OCI-LY1 (cell line): Measurements from ENCODE around the gene GOSR1.
"Not testable (repeated sequence)": the region's sequence is repeated elsewhere in the genome, so short reads cannot be mapped to it uniquely, and the experiment has no call there.

ENCODE experiments used
- H2AFZ ChIP-seq: fragments of 200-600 bp; sonication (generic), shearing (Covaris generic); 2 replicates; pipeline ENCODE4 v1.6.0; 2014; ENCODE audit warnings: antibody characterized with exemption, mild to moderate bottlenecking, low read length
- H3F3A ChIP-seq: fragments of 200-600 bp; sonication (generic), shearing (Covaris generic); 2 replicates; pipeline ENCODE4 v1.6.0; 2014; ENCODE audit warnings: mild to moderate bottlenecking, antibody characterized with exemption, low read length, moderate library complexity; ENCODE audit not compliant: insufficient read depth
- H3K27ac ChIP-seq: fragments of 200-600 bp; sonication (generic); 2 replicates; pipeline ENCODE4 v1.5.1; 2014; ENCODE audit warnings: low read length, mixed run types, mild to moderate bottlenecking, low read depth; ENCODE audit not compliant: poor library complexity, severe bottlenecking
- H3K27me3 ChIP-seq: fragments of 200-600 bp; sonication (generic); 2 replicates; pipeline ENCODE4 v1.6.0; 2014; ENCODE audit warnings: antibody characterized with exemption, mild to moderate bottlenecking, low read length, moderate library complexity; ENCODE audit not compliant: insufficient read depth
- H3K36me3 ChIP-seq: fragments of 200-600 bp; sonication (generic); 2 replicates; pipeline ENCODE4 v1.6.1; 2014; ENCODE audit warnings: mild to moderate bottlenecking, antibody characterized with exemption, low read length, moderate library complexity, mixed read lengths; ENCODE audit not compliant: insufficient read depth
- H3K4me1 ChIP-seq: fragments of 200-600 bp; sonication (generic); 2 replicates; pipeline ENCODE4 v1.5.1; 2014; ENCODE audit warnings: mild to moderate bottlenecking, low read length, moderate library complexity; ENCODE audit not compliant: insufficient read depth, severe bottlenecking
- H3K4me2 ChIP-seq: fragments of 200-600 bp; sonication (generic), shearing (Covaris generic); 2 replicates; pipeline ENCODE4 v1.6.1; 2014; ENCODE audit warnings: low read length
- H3K4me3 ChIP-seq: fragments of 200-600 bp; sonication (generic); 2 replicates; pipeline ENCODE4 v1.5.1; 2014; ENCODE audit warnings: low read length, low read depth, mild to moderate bottlenecking, mixed read lengths; ENCODE audit not compliant: poor library complexity, severe bottlenecking
- H3K79me2 ChIP-seq: fragments of 200-600 bp; shearing (Covaris generic); 2 replicates; pipeline ENCODE4 v1.6.1; 2016; ENCODE audit warnings: mixed run types, low read length, mixed read lengths; ENCODE audit not compliant: insufficient read depth
- H3K9ac ChIP-seq: fragments of 200-600 bp; sonication (generic), shearing (Covaris generic); 2 replicates; pipeline ENCODE4 v1.6.1; 2014; ENCODE audit warnings: mild to moderate bottlenecking, low read length, mixed read lengths
- H3K9me2 ChIP-seq: fragments of 200-600 bp; sonication (generic), shearing (Covaris generic); 2 replicates; pipeline ENCODE4 v1.6.1; 2014; ENCODE audit warnings: low read depth, mild to moderate bottlenecking, low read length, mixed read lengths
- H3K9me3 ChIP-seq: fragments of 200-600 bp; shearing (Covaris generic); 2 replicates; pipeline ENCODE4 v1.6.1; 2014; ENCODE audit warnings: low read length, mixed read lengths
- H4K20me1 ChIP-seq: fragments of 200-600 bp; sonication (generic), shearing (Covaris generic); 2 replicates; pipeline ENCODE4 v1.6.0; 2016; ENCODE audit warnings: mild to moderate bottlenecking, low read length; ENCODE audit not compliant: insufficient read depth
- EZH2 ChIP-seq: fragments of 200-600 bp; sonication (generic), shearing (Covaris generic); IDR thresholded peaks from 2 replicates; pipeline ENCODE4 v1.8.0; 2017; ENCODE audit warnings: borderline replicate concordance, mixed run types, mild to moderate bottlenecking, antibody characterized with exemption, low read length, moderate library complexity, mixed read lengths
- TF ChIP-seq, protein P1 (sequence below): fragments of 200-600 bp; sonication (generic), shearing (Covaris generic); IDR thresholded peaks from 2 replicates; pipeline ENCODE4 v1.5.1; 2017; ENCODE audit warnings: mild to moderate bottlenecking, antibody characterized with exemption, low read length, moderate library complexity, mixed read lengths

The GOSR1 gene

DNA sequence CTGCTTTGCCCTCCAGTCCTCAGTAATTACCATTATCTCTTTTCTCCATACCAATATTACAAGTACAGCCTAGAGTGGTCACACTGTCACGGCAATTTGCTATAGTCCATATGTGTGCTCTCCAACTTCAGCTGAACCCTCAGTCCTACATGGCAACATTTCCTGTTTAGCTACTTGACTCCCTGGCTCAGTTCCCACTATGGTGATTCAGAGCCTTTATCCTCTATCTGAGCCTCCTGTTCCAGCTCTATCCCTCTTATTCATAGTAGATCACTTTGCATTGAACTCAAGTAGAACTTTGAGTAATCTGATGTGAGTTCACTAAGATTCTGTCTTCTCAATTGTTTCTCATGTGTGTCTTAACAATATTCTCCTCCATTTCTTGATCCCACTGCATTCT is 43.7 kb upstream of the GOSR1 start:
- no peaks in the 10 kb centered on the region for H3K79me2 ChIP-seq
- H3K9me3 ChIP-seq, result no peaks in the 10 kb centered on the region
- H3K27me3 ChIP-seq, result no peaks in the 10 kb centered on the region
- no peaks in the 10 kb centered on the region for H3K9me2 ChIP-seq
- H3K27ac ChIP-seq, result no peak overlapping the region
- peaks cover 40% of the 10 kb centered on the region; the same call in 1 of the 2 replicates for H3K36me3 ChIP-seq
- no peak overlapping the region for H3K4me2 ChIP-seq
- no peaks in the 10 kb centered on the region; the same call in 1 of the 2 replicates for H3F3A ChIP-seq
- H3K4me1 ChIP-seq, result no peaks in the 10 kb centered on the region
- no peaks in the 10 kb centered on the region for H4K20me1 ChIP-seq
- TF ChIP-seq, protein P1, sequence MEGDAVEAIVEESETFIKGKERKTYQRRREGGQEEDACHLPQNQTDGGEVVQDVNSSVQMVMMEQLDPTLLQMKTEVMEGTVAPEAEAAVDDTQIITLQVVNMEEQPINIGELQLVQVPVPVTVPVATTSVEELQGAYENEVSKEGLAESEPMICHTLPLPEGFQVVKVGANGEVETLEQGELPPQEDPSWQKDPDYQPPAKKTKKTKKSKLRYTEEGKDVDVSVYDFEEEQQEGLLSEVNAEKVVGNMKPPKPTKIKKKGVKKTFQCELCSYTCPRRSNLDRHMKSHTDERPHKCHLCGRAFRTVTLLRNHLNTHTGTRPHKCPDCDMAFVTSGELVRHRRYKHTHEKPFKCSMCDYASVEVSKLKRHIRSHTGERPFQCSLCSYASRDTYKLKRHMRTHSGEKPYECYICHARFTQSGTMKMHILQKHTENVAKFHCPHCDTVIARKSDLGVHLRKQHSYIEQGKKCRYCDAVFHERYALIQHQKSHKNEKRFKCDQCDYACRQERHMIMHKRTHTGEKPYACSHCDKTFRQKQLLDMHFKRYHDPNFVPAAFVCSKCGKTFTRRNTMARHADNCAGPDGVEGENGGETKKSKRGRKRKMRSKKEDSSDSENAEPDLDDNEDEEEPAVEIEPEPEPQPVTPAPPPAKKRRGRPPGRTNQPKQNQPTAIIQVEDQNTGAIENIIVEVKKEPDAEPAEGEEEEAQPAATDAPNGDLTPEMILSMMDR, result no peak
- no peak for TF ChIP-seq EZH2
- H3K4me3 ChIP-seq, result no peak overlapping the region
- no peak overlapping the region for H3K9ac ChIP-seq
- no peak overlapping the region for H2AFZ ChIP-seq

DNA sequence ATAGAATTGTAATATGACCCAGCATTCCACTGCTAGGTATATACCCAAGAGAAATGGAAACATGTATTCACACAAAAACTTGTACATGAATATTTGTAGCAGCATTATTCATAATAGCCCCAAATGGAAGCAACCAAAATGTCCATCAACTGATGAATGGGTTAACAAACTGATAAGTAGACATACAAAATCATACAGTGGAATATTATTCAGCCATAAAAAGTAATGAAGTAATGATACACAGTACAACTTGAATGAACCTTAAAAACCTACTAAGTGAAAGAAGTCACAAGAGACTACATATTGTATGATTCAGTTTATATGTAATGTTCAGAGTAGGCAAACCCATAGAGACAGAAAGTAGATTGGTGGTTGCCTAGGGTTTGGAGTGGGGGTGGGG is 40.5 kb upstream of the GOSR1 start:
- Histone ChIP-seq H3K27me3 (no peaks in the 10 kb centered on the region), H3K9me3 (no peaks in the 10 kb centered on the region), H4K20me1 (no peaks in the 10 kb centered on the region), H3K9me2 (no peaks in the 10 kb centered on the region), H3K4me3 (no peak overlapping the region), H2AFZ (no peak overlapping the region), H3K79me2 (no peaks in the 10 kb centered on the region), H3K9ac (no peak overlapping the region), H3K4me2 (no peak overlapping the region), H3K36me3 (peaks cover 35% of the 10 kb centered on the region; the same call in 1 of the 2 replicates), H3K27ac (no peak overlapping the region), H3K4me1 (no peaks in the 10 kb centered on the region), H3F3A (no peaks in the 10 kb centered on the region)
- TF ChIP-seq EZH2, result no peak

DNA sequence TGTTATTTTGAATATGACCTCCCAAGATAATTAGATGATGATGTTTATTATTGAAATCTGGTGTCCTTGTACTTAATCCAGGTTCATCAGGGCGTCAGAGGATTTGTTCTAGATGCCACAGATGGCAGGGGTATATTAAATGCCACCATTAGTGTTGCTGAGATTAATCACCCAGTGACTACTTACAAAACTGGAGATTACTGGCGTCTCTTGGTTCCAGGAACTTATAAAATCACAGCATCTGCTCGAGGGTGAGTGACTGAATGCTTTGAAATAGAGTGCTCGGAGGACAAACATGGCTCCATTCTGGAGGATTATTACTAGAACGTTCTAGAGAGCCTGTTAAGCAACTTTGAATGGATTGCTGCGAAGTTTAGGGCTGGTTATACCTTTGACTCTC is 33.5 kb upstream of the GOSR1 start:
- Histone ChIP-seq H3K79me2 (no peaks in the 10 kb centered on the region), H3K9me3 (no peaks in the 10 kb centered on the region), H3K27ac (no peak overlapping the region), H3K4me3 (no peak overlapping the region), H4K20me1 (no peaks in the 10 kb centered on the region), H3K9me2 (no peaks in the 10 kb centered on the region), H3K4me1 (no peaks in the 10 kb centered on the region), H3F3A (no peaks in the 10 kb centered on the region), H3K27me3 (no peaks in the 10 kb centered on the region), H3K9ac (no peak overlapping the region), H3K36me3 (peaks cover 18% of the 10 kb centered on the region), H2AFZ (no peak overlapping the region), H3K4me2 (no peak overlapping the region)
- TF ChIP-seq, protein P1, result no peak
- TF ChIP-seq EZH2, result no peak

DNA sequence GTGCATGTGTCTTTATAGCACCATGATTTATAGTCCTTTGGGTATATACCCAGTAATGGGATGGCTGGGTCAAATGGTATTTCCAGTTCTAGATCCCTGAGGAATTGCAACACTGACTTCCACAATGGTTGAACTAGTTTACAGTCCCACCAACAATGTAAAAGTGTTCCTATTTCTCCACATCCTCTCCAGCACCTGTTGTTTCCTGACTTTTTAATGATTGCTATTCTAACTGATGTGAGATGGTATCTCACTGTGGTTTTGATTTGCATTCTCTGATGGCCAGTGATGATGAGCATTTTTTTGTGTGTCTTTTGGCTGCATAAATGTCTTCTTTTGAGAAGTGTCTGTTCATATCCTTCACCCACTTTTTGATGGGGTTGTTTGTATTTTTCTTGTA is 30.6 kb upstream of the GOSR1 start:
- not testable (repeated sequence) for H3K9ac ChIP-seq

More for the DNA sequence above, 30.6 kb upstream of the GOSR1 start:
- H3K27ac ChIP-seq, H4K20me1 ChIP-seq, H2AFZ ChIP-seq, H3K4me2 ChIP-seq, H3K9me2 ChIP-seq, H3K79me2 ChIP-seq, H3F3A ChIP-seq, H3K4me3 ChIP-seq, H3K9me3 ChIP-seq, H3K27me3 ChIP-seq, H3K4me1 ChIP-seq: not testable (repeated sequence)
- H3K36me3 ChIP-seq, result peaks cover 24% of the 10 kb centered on the region
